CD4-positive, alpha-beta T cell (primary cell): Measurements from ENCODE around the gene HAS3. TPM values are rescaled to one million over a fixed set of nuclear protein-coding genes. Genes with fewer than 3 reads are reported as not detected.
"Not testable (repeated sequence)": the region's sequence is repeated elsewhere in the genome, so short reads cannot be mapped to it uniquely, and the experiment has no call there.

Experiments
- ATAC-seq: fragments of 200-7000 bp; cut with Tn5 transposase; one replicate; pipeline ENCODE4 v1.10.0; 2022; ENCODE audit warnings: mild to moderate bottlenecking; ENCODE audit not compliant: poor library complexity
- CTCF ChIA-PET: fragments of 350-600 bp; sonication (Branson Sonifier 250); formaldehyde crosslinking; loops from one replicate; lab custom pipeline; 2021; ENCODE audit warnings: antibody characterized with exemption, inconsistent platforms; lab: Charles Lee
- POLR2A ChIA-PET: fragments of 350-600 bp; sonication (Branson Sonifier 250); formaldehyde crosslinking; loops from one replicate; lab custom pipeline; 2021; ENCODE audit warnings: antibody characterized with exemption, inconsistent platforms; lab: Charles Lee
- DNase-seq, 14 experiments: peaks; one replicate each; pipeline ENCODE4 v3.0.0-alpha.2; 2013 to 2020; ENCODE audit warnings: mixed read lengths in 2 of 14
- H3K27ac ChIP-seq, 2 donors: one replicate each; pipeline versions ENCODE4 v1.5.1 to v1.7.0; 2013; ENCODE audit warnings: low read length in 2 of 2, low read depth in 1 of 2, mild to moderate bottlenecking in 1 of 2
- H3K27me3 ChIP-seq, 2 experiments: 1 replicate in 1 of 2; 2 replicates in 1 of 2; pipeline versions ENCODE4 v1.6.1 to v1.7.0; 2013; ENCODE audit warnings: low read length in 2 of 2, control low read depth in 1 of 2, mild to moderate bottlenecking in 1 of 2, moderate library complexity in 1 of 2; ENCODE audit not compliant: insufficient read depth in 2 of 2, control insufficient read depth in 1 of 2
- H3K36me3 ChIP-seq: one replicate; pipeline ENCODE4 v1.6.1; 2013; ENCODE audit warnings: low read length, control low read depth; ENCODE audit not compliant: insufficient read depth
- H3K4me1 ChIP-seq: one replicate; pipeline ENCODE4 v1.6.1; 2013; ENCODE audit warnings: low read length, control low read depth; ENCODE audit not compliant: insufficient read depth
- H3K4me3 ChIP-seq: one replicate; pipeline ENCODE4 v1.5.1; 2013; ENCODE audit warnings: mild to moderate bottlenecking, low read length, moderate library complexity
- H3K9me3 ChIP-seq, 2 experiments: 1 replicate in 1 of 2; 2 replicates in 1 of 2; pipeline versions ENCODE4 v1.6.1 to v1.7.0; 2013; ENCODE audit warnings: low read length in 2 of 2, mild to moderate bottlenecking in 2 of 2, control low read depth in 1 of 2, moderate library complexity in 1 of 2; ENCODE audit not compliant: control insufficient read depth in 1 of 2, insufficient read depth in 1 of 2
- H3K27ac Mint-ChIP-seq: one replicate; pipeline ENCODE4 v1.8.0; 2020; ENCODE audit warnings: mixed read lengths
- H3K27me3 Mint-ChIP-seq: one replicate; pipeline ENCODE4 v1.8.0; 2021; ENCODE audit warnings: mixed read lengths
- H3K36me3 Mint-ChIP-seq: one replicate; pipeline ENCODE4 v1.8.0; 2021; ENCODE audit warnings: low read depth, mixed read lengths
- H3K4me1 Mint-ChIP-seq: one replicate; pipeline ENCODE4 v1.8.0; 2021; ENCODE audit warnings: low read depth, mixed read lengths
- H3K4me3 Mint-ChIP-seq: one replicate; pipeline ENCODE4 v1.8.0; 2020; ENCODE audit warnings: mild to moderate bottlenecking, mixed read lengths
- H3K9me3 Mint-ChIP-seq: one replicate; pipeline ENCODE4 v1.8.0; 2020; ENCODE audit warnings: mixed read lengths
- intact Hi-C, 2 experiments: fragments of 100-400 bp; cut with DNase I in 1 of 2; cut with micrococcal nuclease in 1 of 2; formaldehyde crosslinking; loops; one replicate each; pipeline versions ENCODE4 v1.15.1 to v1.9.0; 2023 to 2025; cut with DNase I, micrococcal nuclease
- total RNA-seq, 174 experiments: library from RNA in 2 of 174; stranded (reverse) in 2 of 174; gene quantifications; one replicate each; pipeline ENCODE4 v1.2.3 and lab custom pipeline; 2021 to 2026
- TF ChIP-seq, protein P1 (sequence below): fragments of 200-600 bp; IDR thresholded peaks from one replicate; pipeline ENCODE4 v1.8.0; 2022; ENCODE audit warnings: antibody characterized with exemption, mild to moderate bottlenecking

Gene HAS3
- total RNA-seq, 2 experiments from 2014 or later: 3.2 to 3.4 TPM

GRCh38 chr16:69057400-69058378, 47.8 kb upstream of the HAS3 start:
- H3K9me3 ChIP-seq: no peaks in the 10 kb centered on the region
- Mint-ChIP-seq H3K36me3 (peaks cover 23% of the 10 kb centered on the region), H3K9me3 (no peaks in the 10 kb centered on the region), H3K4me1 (no peaks in the 10 kb centered on the region), H3K27ac (no peak overlapping the region), H3K4me3 (no peak overlapping the region), H3K27me3 (no peaks in the 10 kb centered on the region)
- no peak for ATAC-seq
- no peaks in the 10 kb centered on the region for H3K4me1 ChIP-seq
- ChIA-PET POLR2A (no interaction called here), CTCF (interaction anchor here (0.6 kb wide), 1 partner anchor 1355 kb away, joined by 3 read pairs; no protein-coding TSS in a partner anchor)
- no peaks in the 10 kb centered on the region for H3K27me3 ChIP-seq
- intact Hi-C loops: no loop called here
- H3K27ac ChIP-seq: no peak overlapping the region
- no peak overlapping the region for H3K4me3 ChIP-seq
- no peak for DNase-seq
- TF ChIP-seq, protein P1, sequence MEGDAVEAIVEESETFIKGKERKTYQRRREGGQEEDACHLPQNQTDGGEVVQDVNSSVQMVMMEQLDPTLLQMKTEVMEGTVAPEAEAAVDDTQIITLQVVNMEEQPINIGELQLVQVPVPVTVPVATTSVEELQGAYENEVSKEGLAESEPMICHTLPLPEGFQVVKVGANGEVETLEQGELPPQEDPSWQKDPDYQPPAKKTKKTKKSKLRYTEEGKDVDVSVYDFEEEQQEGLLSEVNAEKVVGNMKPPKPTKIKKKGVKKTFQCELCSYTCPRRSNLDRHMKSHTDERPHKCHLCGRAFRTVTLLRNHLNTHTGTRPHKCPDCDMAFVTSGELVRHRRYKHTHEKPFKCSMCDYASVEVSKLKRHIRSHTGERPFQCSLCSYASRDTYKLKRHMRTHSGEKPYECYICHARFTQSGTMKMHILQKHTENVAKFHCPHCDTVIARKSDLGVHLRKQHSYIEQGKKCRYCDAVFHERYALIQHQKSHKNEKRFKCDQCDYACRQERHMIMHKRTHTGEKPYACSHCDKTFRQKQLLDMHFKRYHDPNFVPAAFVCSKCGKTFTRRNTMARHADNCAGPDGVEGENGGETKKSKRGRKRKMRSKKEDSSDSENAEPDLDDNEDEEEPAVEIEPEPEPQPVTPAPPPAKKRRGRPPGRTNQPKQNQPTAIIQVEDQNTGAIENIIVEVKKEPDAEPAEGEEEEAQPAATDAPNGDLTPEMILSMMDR: no peak
- H3K36me3 ChIP-seq: peaks cover 11% of the 10 kb centered on the region

GRCh38 chr16:69063491-69063890, 42.0 kb upstream of the HAS3 start:
- H3K4me3 ChIP-seq, H3K27me3 ChIP-seq, H3K9me3 ChIP-seq, H3K4me3 Mint-ChIP-seq, H3K27ac Mint-ChIP-seq, ATAC-seq, intact Hi-C loops, DNase-seq, H3K36me3 ChIP-seq, POLR2A ChIA-PET, H3K27me3 Mint-ChIP-seq, H3K9me3 Mint-ChIP-seq, H3K4me1 ChIP-seq, H3K4me1 Mint-ChIP-seq, H3K27ac ChIP-seq, CTCF ChIA-PET: not testable (repeated sequence)
- H3K36me3 Mint-ChIP-seq: peaks cover 32% of the 10 kb centered on the region

- Mint-ChIP-seq H3K4me3 (no peak overlapping the region), H3K36me3 (peaks cover 32% of the 10 kb centered on the region), H3K27ac (no peak overlapping the region), H3K27me3 (no peaks in the 10 kb centered on the region), H3K9me3 (no peaks in the 10 kb centered on the region), H3K4me1 (no peaks in the 10 kb centered on the region)
- H3K4me3 ChIP-seq: no peak overlapping the region
- peaks cover 4% of the 10 kb centered on the region for H3K36me3 ChIP-seq
- H3K4me1 ChIP-seq: no peaks in the 10 kb centered on the region
- POLR2A ChIA-PET: no interaction called here
- intact Hi-C loops: no loop called here
- no peak overlapping the region for H3K27ac ChIP-seq
- no peak for ATAC-seq
- DNase-seq: no peak
- H3K27me3 ChIP-seq: no peaks in the 10 kb centered on the region
- CTCF ChIA-PET: no interaction called here
- no peaks in the 10 kb centered on the region for H3K9me3 ChIP-seq
- TF ChIP-seq, protein P1: no peak
Observed at GRCh38 chr16:69064124-69064763, 41.2 kb upstream of the HAS3 start.
